Left ventricle myocardium inferior (tissue), 1 donor: ENCODE results near the gene KLHL28. TPM values are rescaled to one million over a fixed set of nuclear protein-coding genes. Genes with fewer than 3 reads are reported as not detected.

Experiments
- DNase-seq: peaks from one replicate; pipeline ENCODE4 v3.0.0-alpha.2; 2020
- H3K27ac ChIP-seq: fragments of 200-600 bp; replicated peaks from 2 replicates; pipeline ENCODE4 v1.8.0; 2021
- H3K27me3 ChIP-seq: fragments of 200-600 bp; 2 replicates; pipeline ENCODE4 v1.8.0; 2021; ENCODE audit warnings: low read depth
- H3K36me3 ChIP-seq: fragments of 200-600 bp; 2 replicates; pipeline ENCODE4 v1.8.0; 2021
- H3K4me1 ChIP-seq: fragments of 200-600 bp; 2 replicates; pipeline ENCODE4 v1.8.0; 2021
- H3K4me3 ChIP-seq: fragments of 200-600 bp; 2 replicates; pipeline ENCODE4 v1.8.0; 2021; ENCODE audit warnings: mild to moderate bottlenecking, moderate library complexity
- H3K9me3 ChIP-seq: fragments of 200-600 bp; replicated peaks from 2 replicates; pipeline ENCODE4 v1.8.0; 2021
- intact Hi-C: fragments of 100-400 bp; cut with micrococcal nuclease; formaldehyde crosslinking; loops from one replicate; pipeline ENCODE4 v1.11.0; 2022
- long read RNA-seq: library from polyadenylated mRNA; unstranded; transcript quantifications from one replicate; pipeline ENCODE4 v2.0.0, GENCODE V29; 2021
- total RNA-seq: library from RNA; stranded (reverse); fragmentation: NEBNext Ultra II Directional; extraction: Animal tissue kit (Norgen Biotek cat#: 25700); gene quantifications from one replicate; pipeline ENCODE4 v1.2.1, GENCODE V29; 2021
- TF ChIP-seq, protein P1 (sequence below): fragments of 200-600 bp; IDR thresholded peaks from 2 replicates; pipeline ENCODE4 v1.8.0; 2021; ENCODE audit warnings: antibody characterized with exemption, mild to moderate bottlenecking, borderline replicate concordance
- donor health status: DM: no; HTN: yes; CAD: no; lungs with severe emphysema.

Gene KLHL28, protein sequence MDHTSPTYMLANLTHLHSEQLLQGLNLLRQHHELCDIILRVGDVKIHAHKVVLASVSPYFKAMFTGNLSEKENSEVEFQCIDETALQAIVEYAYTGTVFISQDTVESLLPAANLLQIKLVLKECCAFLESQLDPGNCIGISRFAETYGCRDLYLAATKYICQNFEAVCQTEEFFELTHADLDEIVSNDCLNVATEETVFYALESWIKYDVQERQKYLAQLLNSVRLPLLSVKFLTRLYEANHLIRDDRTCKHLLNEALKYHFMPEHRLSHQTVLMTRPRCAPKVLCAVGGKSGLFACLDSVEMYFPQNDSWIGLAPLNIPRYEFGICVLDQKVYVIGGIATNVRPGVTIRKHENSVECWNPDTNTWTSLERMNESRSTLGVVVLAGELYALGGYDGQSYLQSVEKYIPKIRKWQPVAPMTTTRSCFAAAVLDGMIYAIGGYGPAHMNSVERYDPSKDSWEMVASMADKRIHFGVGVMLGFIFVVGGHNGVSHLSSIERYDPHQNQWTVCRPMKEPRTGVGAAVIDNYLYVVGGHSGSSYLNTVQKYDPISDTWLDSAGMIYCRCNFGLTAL
- 10.0 TPM for total RNA-seq
- long read RNA-seq, full-length matches to known transcripts = 4 of 6 reads
- long read RNA-seq, partial matches to known transcripts = 1 of 6 reads
- long read RNA-seq, other reads (novel, unspliced or antisense) = 1 of 6 reads

DNA sequence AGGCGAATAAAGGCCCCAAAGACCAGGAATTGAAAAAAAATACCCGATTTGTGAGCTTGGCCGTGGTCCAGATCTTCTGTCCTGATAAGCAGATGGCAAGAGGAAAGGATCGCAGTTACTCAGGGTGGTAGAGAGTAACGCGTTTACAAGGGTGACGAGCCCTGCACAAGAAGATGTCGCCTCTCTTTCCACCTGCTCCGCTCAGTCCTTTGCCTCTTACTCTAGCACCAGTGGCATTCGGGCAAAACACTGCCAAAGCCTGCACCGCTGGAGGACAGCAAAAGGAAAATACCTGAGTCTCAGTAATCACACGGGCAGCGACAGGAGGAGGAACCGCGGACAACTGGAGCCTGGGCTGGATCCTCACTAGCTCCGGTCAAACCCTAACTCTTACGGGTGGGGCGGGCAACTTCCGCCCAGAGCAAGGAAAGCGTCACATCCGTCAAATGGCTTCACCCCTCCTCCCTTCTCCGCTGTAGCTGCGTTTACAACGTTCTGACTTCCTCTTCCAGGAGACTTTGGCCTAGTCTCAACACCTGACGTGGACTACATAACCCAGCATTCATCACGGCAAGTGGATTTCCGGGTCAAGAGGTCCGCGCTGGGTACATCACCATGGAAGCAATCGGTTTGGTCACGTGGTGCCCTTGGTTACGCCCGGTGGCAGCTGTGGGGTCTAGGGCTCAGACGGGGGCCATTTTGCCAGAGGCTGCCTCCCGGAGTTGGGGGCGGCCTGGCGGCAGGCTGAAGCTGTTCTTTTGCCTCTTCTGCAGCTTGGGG, at the start of gene KLHL28, which contains the start of gene TOGARAM1:
Gene KLHL28, minus strand, starts transcription at position 394 of the 780 bp plus-strand sequence. CDS start 16,019 bp downstream, outside the sequence.
Gene TOGARAM1, plus strand, starts transcription at position 637 of the 780 bp plus-strand sequence. CDS start 232 bp downstream, outside the sequence.
- H3K36me3 ChIP-seq = no peaks in the 10 kb centered on the region
- TF ChIP-seq, protein P1, sequence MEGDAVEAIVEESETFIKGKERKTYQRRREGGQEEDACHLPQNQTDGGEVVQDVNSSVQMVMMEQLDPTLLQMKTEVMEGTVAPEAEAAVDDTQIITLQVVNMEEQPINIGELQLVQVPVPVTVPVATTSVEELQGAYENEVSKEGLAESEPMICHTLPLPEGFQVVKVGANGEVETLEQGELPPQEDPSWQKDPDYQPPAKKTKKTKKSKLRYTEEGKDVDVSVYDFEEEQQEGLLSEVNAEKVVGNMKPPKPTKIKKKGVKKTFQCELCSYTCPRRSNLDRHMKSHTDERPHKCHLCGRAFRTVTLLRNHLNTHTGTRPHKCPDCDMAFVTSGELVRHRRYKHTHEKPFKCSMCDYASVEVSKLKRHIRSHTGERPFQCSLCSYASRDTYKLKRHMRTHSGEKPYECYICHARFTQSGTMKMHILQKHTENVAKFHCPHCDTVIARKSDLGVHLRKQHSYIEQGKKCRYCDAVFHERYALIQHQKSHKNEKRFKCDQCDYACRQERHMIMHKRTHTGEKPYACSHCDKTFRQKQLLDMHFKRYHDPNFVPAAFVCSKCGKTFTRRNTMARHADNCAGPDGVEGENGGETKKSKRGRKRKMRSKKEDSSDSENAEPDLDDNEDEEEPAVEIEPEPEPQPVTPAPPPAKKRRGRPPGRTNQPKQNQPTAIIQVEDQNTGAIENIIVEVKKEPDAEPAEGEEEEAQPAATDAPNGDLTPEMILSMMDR = no peak
- H3K27me3 ChIP-seq = no peaks in the 10 kb centered on the region
- no peaks in the 10 kb centered on the region for H3K9me3 ChIP-seq
- peaks cover 92% of the 10 kb centered on the region for H3K4me1 ChIP-seq
- DNase-seq = peak; percentile 93
- peak within 1 kb of the TSS; percentile 94 for H3K4me3 ChIP-seq
- peak within 1 kb of the TSS; percentile 89 for H3K27ac ChIP-seq
- intact Hi-C loops = no loop called here

DNA sequence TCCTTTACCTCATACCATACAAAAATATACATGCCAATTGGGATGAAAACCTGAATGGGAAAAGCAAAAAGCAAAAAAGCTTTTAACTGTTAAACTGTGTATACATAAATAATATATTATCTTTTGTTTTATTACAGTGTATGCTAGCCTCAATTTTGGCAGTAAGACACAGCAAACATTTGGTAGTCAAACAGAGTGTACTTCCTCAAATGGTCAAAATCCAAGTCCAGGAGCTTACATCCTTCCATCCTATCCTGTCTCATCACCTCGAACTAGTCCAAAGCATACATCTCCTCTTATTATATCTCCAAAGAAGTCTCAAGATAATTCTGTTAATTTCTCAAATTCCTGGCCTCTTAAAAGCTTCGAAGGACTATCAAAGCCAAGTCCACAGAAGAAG, 42.2 kb upstream of the KLHL28 start:
- no peak for DNase-seq
- Histone ChIP-seq H3K9me3 (no peaks in the 10 kb centered on the region), H3K4me1 (no peaks in the 10 kb centered on the region), H3K4me3 (no peak overlapping the region), H3K27ac (no peak overlapping the region), H3K27me3 (no peaks in the 10 kb centered on the region), H3K36me3 (peaks cover 52% of the 10 kb centered on the region)
- TF ChIP-seq, protein P1 = no peak
- intact Hi-C loops = no loop called here

DNA sequence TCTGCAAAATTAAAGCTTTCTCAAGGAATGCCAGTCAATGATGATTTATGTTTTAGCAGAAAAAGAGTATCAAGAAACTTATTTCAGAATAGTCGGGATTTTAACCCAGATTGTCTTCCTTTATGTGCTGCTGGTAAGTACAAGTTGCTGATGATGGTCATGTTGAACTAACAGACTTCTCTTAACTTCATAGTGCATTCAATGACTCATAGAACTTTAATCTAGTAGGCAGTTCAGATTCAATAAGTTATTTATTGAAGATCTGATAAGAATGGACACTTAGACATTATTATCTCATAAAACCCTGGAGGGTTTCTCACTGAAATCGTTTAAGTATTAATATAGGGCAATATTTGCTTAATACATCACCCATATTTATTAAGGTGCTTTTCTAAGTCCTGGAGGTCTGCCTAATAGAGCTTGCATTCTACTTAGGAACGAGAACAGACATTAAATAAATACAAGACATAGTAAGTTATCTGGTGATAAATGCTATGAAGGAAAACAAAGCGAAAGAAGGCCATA, 34.1 kb upstream of the KLHL28 start:
- no peak for DNase-seq
- Histone ChIP-seq H3K36me3 (peaks cover 20% of the 10 kb centered on the region), H3K4me1 (peaks cover 22% of the 10 kb centered on the region), H3K27ac (peak overlapping the region; percentile 43), H3K4me3 (no peak overlapping the region), H3K9me3 (no peaks in the 10 kb centered on the region), H3K27me3 (no peaks in the 10 kb centered on the region)
- TF ChIP-seq, protein P1 = no peak
- intact Hi-C loops = no loop called here

DNA sequence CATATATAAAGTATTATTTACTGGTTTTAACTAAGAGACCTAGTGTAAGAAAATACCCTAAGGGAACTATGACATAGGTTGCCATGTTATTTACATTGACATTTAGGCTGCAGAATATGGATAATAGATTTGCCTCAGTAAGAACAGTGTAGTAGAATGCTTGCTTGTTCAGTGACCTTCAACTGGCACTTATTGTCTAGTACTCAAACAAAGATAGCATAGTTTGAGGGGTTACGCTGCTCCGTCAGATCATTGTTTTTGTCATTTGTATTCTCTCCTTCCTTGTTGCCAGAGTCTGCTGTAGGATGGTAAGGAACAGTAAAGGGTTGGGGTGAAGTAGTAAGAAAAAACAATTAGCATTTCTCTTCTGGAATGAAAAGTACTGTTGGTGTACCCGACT, 33.4 kb upstream of the KLHL28 start:
- Histone ChIP-seq H3K9me3 (no peaks in the 10 kb centered on the region), H3K27me3 (no peaks in the 10 kb centered on the region), H3K27ac (peak overlapping the region; percentile 43), H3K36me3 (peaks cover 13% of the 10 kb centered on the region), H3K4me1 (peaks cover 26% of the 10 kb centered on the region), H3K4me3 (peak overlapping the region; percentile 24)
- no peak for DNase-seq
- intact Hi-C loops = no loop called here
- TF ChIP-seq, protein P1 = no peak

DNA sequence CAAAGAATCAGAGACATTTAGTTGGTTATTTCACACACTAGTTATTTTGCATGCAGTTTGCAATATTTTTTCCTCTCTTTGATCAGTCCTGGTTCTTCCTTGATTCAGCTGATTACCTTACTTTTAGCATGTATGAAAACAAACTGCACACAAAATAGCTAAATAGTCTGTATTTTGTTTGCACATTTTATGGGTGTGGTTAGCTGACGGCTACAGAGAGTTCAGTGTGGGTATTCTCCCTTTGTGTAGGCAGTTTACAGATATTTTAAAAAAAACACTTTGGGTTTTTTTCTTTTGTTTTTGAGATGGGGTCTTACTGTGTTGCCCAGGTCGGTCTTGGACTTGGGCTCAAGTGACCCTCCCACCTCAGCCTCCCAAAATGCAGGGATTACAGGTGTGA, 28.8 kb upstream of the KLHL28 start:
- peak overlapping the region; percentile 76 for H3K27ac ChIP-seq

More for the DNA sequence above, 28.8 kb upstream of the KLHL28 start:
- TF ChIP-seq, protein P1 = no peak
- no peaks in the 10 kb centered on the region for H3K9me3 ChIP-seq
- DNase-seq = no peak
- H3K27me3 ChIP-seq = no peaks in the 10 kb centered on the region
- H3K4me3 ChIP-seq = no peak overlapping the region
- H3K36me3 ChIP-seq = no peaks in the 10 kb centered on the region
- H3K4me1 ChIP-seq = peaks cover 40% of the 10 kb centered on the region
- intact Hi-C loops = no loop called here
